ENCODE measurements around the gene PRPF38B.
"Not testable (repeated sequence)": the region's sequence is repeated elsewhere in the genome, so short reads cannot be mapped to it uniquely, and the experiment has no call there.

Gene PRPF38B

GRCh38 chr1:108679586-108680213 lies 12.4 kb upstream of the PRPF38B start:
- DNase-seq (ENCODE audit: low read depth in 2 of 2): no peak

GRCh38 chr1:108681701-108682100 lies 10.4 kb upstream of the PRPF38B start:
- DNase-seq (ENCODE audit: low read depth in 2 of 2): not testable (repeated sequence)

- no peak for DNase-seq (ENCODE audit: low read depth in 2 of 2)
These were observed 6.6 kb upstream of the PRPF38B start for GRCh38 chr1:108685529-108685928.

GRCh38 chr1:108686614-108687313 lies 5.3 kb upstream of the PRPF38B start:
- DNase-seq (ENCODE audit: low read depth in 2 of 2): no peak

GRCh38 chr1:108691128-108691941 lies 775 bp upstream of the PRPF38B start:
- no peak for DNase-seq (ENCODE audit: low read depth in 2 of 2)

- peak; percentile 49 to 55 for DNase-seq (ENCODE audit: low read depth in 2 of 2)
These were observed 880 bp downstream of the PRPF38B start for GRCh38 chr1:108692724-108693655.

GRCh38 chr1:108695535-108695934 lies 3.4 kb downstream of the PRPF38B start:
- no peak for DNase-seq (ENCODE audit: low read depth in 2 of 2)

GRCh38 chr1:108699375-108700332 lies 7.5 kb downstream of the PRPF38B start:
- DNase-seq (ENCODE audit: low read depth in 2 of 2): no peak

GRCh38 chr1:108701176-108701849 lies 9.2 kb downstream of the PRPF38B start:
- DNase-seq (ENCODE audit: low read depth in 2 of 2): no peak

- DNase-seq (ENCODE audit: low read depth in 2 of 2): not testable (repeated sequence)
These were observed 10.0 kb downstream of the PRPF38B start for GRCh38 chr1:108702109-108702508.

GRCh38 chr1:108703939-108704338 lies 11.8 kb downstream of the PRPF38B start:
- DNase-seq (ENCODE audit: low read depth in 2 of 2): no peak

GRCh38 chr1:108704496-108704895 lies 12.4 kb downstream of the PRPF38B start:
- DNase-seq (ENCODE audit: low read depth in 2 of 2): no peak

- no peak for DNase-seq (ENCODE audit: low read depth in 2 of 2)
These were observed 14.5 kb downstream of the PRPF38B start for GRCh38 chr1:108706643-108707042.

GRCh38 chr1:108708691-108709660 lies 16.9 kb downstream of the PRPF38B start:
- peak; percentile 52 to 54 for DNase-seq (ENCODE audit: low read depth in 2 of 2)

- DNase-seq (ENCODE audit: low read depth in 2 of 2): no peak
These were observed 20.6 kb downstream of the PRPF38B start, which contains the start of gene FNDC7 for GRCh38 chr1:108712606-108713150. TSS of gene FNDC7 (plus strand) at chr1:108712908. CDS start at chr1:108712934, 26 bp downstream.

GRCh38 chr1:108715932-108716331 lies 23.8 kb downstream of the PRPF38B start:
- no peak for DNase-seq (ENCODE audit: low read depth in 2 of 2)

GRCh38 chr1:108716437-108717230 lies 24.5 kb downstream of the PRPF38B start:
- DNase-seq (ENCODE audit: low read depth in 2 of 2): no peak
